CD4-positive, alpha-beta T cell (primary cell): ENCODE data around the gene RAP1GAP2. TPM values are rescaled to one million over a fixed set of nuclear protein-coding genes. Genes with fewer than 3 reads are reported as not detected.

ENCODE experiments used
- ATAC-seq: fragments of 200-7000 bp; cut with Tn5 transposase; one replicate; pipeline ENCODE4 v1.10.0; 2022; ENCODE audit warnings: mild to moderate bottlenecking; ENCODE audit not compliant: poor library complexity
- CTCF ChIA-PET: fragments of 350-600 bp; sonication (Branson Sonifier 250); formaldehyde crosslinking; loops from one replicate; lab custom pipeline; 2021; ENCODE audit warnings: antibody characterized with exemption, inconsistent platforms; lab: Charles Lee
- POLR2A ChIA-PET: fragments of 350-600 bp; sonication (Branson Sonifier 250); formaldehyde crosslinking; loops from one replicate; lab custom pipeline; 2021; ENCODE audit warnings: antibody characterized with exemption, inconsistent platforms; lab: Charles Lee
- DNase-seq, 14 experiments: peaks; one replicate each; pipeline ENCODE4 v3.0.0-alpha.2; 2013 to 2020; ENCODE audit warnings: mixed read lengths in 2 of 14
- H3K27ac ChIP-seq, 2 donors: one replicate each; pipeline versions ENCODE4 v1.5.1 to v1.7.0; 2013; ENCODE audit warnings: low read length in 2 of 2, low read depth in 1 of 2, mild to moderate bottlenecking in 1 of 2
- H3K27me3 ChIP-seq, 2 experiments: 1 replicate in 1 of 2; 2 replicates in 1 of 2; pipeline versions ENCODE4 v1.6.1 to v1.7.0; 2013; ENCODE audit warnings: low read length in 2 of 2, control low read depth in 1 of 2, mild to moderate bottlenecking in 1 of 2, moderate library complexity in 1 of 2; ENCODE audit not compliant: insufficient read depth in 2 of 2, control insufficient read depth in 1 of 2
- H3K36me3 ChIP-seq: one replicate; pipeline ENCODE4 v1.6.1; 2013; ENCODE audit warnings: low read length, control low read depth; ENCODE audit not compliant: insufficient read depth
- H3K4me1 ChIP-seq: one replicate; pipeline ENCODE4 v1.6.1; 2013; ENCODE audit warnings: low read length, control low read depth; ENCODE audit not compliant: insufficient read depth
- H3K4me3 ChIP-seq: one replicate; pipeline ENCODE4 v1.5.1; 2013; ENCODE audit warnings: mild to moderate bottlenecking, low read length, moderate library complexity
- H3K9me3 ChIP-seq, 2 experiments: 1 replicate in 1 of 2; 2 replicates in 1 of 2; pipeline versions ENCODE4 v1.6.1 to v1.7.0; 2013; ENCODE audit warnings: low read length in 2 of 2, mild to moderate bottlenecking in 2 of 2, control low read depth in 1 of 2, moderate library complexity in 1 of 2; ENCODE audit not compliant: control insufficient read depth in 1 of 2, insufficient read depth in 1 of 2
- H3K27ac Mint-ChIP-seq: one replicate; pipeline ENCODE4 v1.8.0; 2020; ENCODE audit warnings: mixed read lengths
- H3K27me3 Mint-ChIP-seq: one replicate; pipeline ENCODE4 v1.8.0; 2021; ENCODE audit warnings: mixed read lengths
- H3K36me3 Mint-ChIP-seq: one replicate; pipeline ENCODE4 v1.8.0; 2021; ENCODE audit warnings: low read depth, mixed read lengths
- H3K4me1 Mint-ChIP-seq: one replicate; pipeline ENCODE4 v1.8.0; 2021; ENCODE audit warnings: low read depth, mixed read lengths
- H3K4me3 Mint-ChIP-seq: one replicate; pipeline ENCODE4 v1.8.0; 2020; ENCODE audit warnings: mild to moderate bottlenecking, mixed read lengths
- H3K9me3 Mint-ChIP-seq: one replicate; pipeline ENCODE4 v1.8.0; 2020; ENCODE audit warnings: mixed read lengths
- CTCF ChIP-seq: fragments of 200-600 bp; IDR thresholded peaks from one replicate; pipeline ENCODE4 v1.8.0; 2022; ENCODE audit warnings: antibody characterized with exemption, mild to moderate bottlenecking
- intact Hi-C, 2 experiments: fragments of 100-400 bp; cut with DNase I in 1 of 2; cut with micrococcal nuclease in 1 of 2; formaldehyde crosslinking; loops; one replicate each; pipeline versions ENCODE4 v1.15.1 to v1.9.0; 2023 to 2025; cut with DNase I, micrococcal nuclease
- total RNA-seq, 174 experiments: library from RNA in 2 of 174; stranded (reverse) in 2 of 174; gene quantifications; one replicate each; pipeline ENCODE4 v1.2.3 and lab custom pipeline; 2021 to 2026

Gene RAP1GAP2
- total RNA-seq, 2 experiments from 2014 or later = 46.3 to 49.7 TPM

GRCh38 chr17:2825253-2825970, 29.2 kb downstream of the RAP1GAP2 start:
- Histone ChIP-seq H3K4me3 (no peak overlapping the region), H3K4me1 (peaks cover 56% of the 10 kb centered on the region), H3K36me3 (peaks cover 20% of the 10 kb centered on the region), H3K27ac (no peak overlapping the region), H3K27me3 (no peaks in the 10 kb centered on the region), H3K9me3 (no peaks in the 10 kb centered on the region)
- ATAC-seq (no peak), DNase-seq (no peak)
- H3K27ac Mint-ChIP-seq = peak overlapping the region; percentile 33
- ChIA-PET POLR2A (interaction anchor here (5.2 kb wide), 1 partner anchor 11 kb away, joined by 26 read pairs; no protein-coding TSS in a partner anchor), CTCF (interaction anchor here (0.9 to 1.5 kb wide), 2 partner anchors 10 to 39 kb away, joined by 3 to 7 read pairs; no protein-coding TSS in a partner anchor)
- peaks cover 29% of the 10 kb centered on the region for H3K4me1 Mint-ChIP-seq
- H3K27me3 Mint-ChIP-seq = no peaks in the 10 kb centered on the region
- H3K4me3 Mint-ChIP-seq = no peak overlapping the region
- peaks cover 5% of the 10 kb centered on the region for H3K36me3 Mint-ChIP-seq
- TF ChIP-seq CTCF = no peak
- intact Hi-C loops = loop anchor here in 1 of 2 experiments (10.0 kb wide), 1 partner anchor 819 kb away; no protein-coding TSS in a partner anchor
- H3K9me3 Mint-ChIP-seq = no peaks in the 10 kb centered on the region

GRCh38 chr17:2828397-2829038, 32.3 kb downstream of the RAP1GAP2 start:
- H3K4me3 Mint-ChIP-seq = no peak overlapping the region
- no peaks in the 10 kb centered on the region for H3K9me3 Mint-ChIP-seq
- no peaks in the 10 kb centered on the region for H3K27me3 Mint-ChIP-seq
- H3K27ac Mint-ChIP-seq = no peak overlapping the region
- H3K27me3 ChIP-seq = no peaks in the 10 kb centered on the region
- ChIA-PET CTCF (interaction anchor here (0.9 to 3.0 kb wide), 5 partner anchors 8 to 42 kb away, joined by 3 to 17 read pairs (median 9); no protein-coding TSS in a partner anchor), POLR2A (interaction anchor here (1.3 to 5.2 kb wide), 2 partner anchors 14 to 30 kb away, joined by 3 to 26 read pairs; no protein-coding TSS in a partner anchor)
- H3K9me3 ChIP-seq = no peaks in the 10 kb centered on the region
- peak; percentile 92 for ATAC-seq
- no peak overlapping the region for H3K4me3 ChIP-seq
- peaks cover 2% of the 10 kb centered on the region for H3K36me3 Mint-ChIP-seq
- peaks cover 27% of the 10 kb centered on the region for H3K4me1 Mint-ChIP-seq
- H3K27ac ChIP-seq = no peak overlapping the region
- intact Hi-C loops = loop anchor here (1.0 to 10.0 kb wide), 6 partner anchors 32 to 816 kb away; partner anchors contain the start of gene RAP1GAP2 (in 1 of the 2)
- DNase-seq = peak; percentile 55 to 86 (median 74)
- peaks cover 3% of the 10 kb centered on the region for H3K36me3 ChIP-seq
- H3K4me1 ChIP-seq = peaks cover 34% of the 10 kb centered on the region
- peak; percentile 97 for TF ChIP-seq CTCF

GRCh38 chr17:2830678-2831077, 34.4 kb downstream of the RAP1GAP2 start:
- intact Hi-C loops = loop anchor here in 1 of 2 experiments (10.0 kb wide), 1 partner anchor 236 kb away; the partner anchor contains the start of gene PAFAH1B1
- ATAC-seq (no peak), DNase-seq (no peak)
- Histone ChIP-seq H3K27me3 (no peaks in the 10 kb centered on the region), H3K36me3 (peaks cover 3% of the 10 kb centered on the region), H3K27ac (no peak overlapping the region), H3K4me3 (no peak overlapping the region), H3K9me3 (no peaks in the 10 kb centered on the region), H3K4me1 (peaks cover 23% of the 10 kb centered on the region)
- Mint-ChIP-seq H3K36me3 (peaks cover 3% of the 10 kb centered on the region), H3K4me1 (peaks cover 18% of the 10 kb centered on the region), H3K27ac (no peak overlapping the region), H3K9me3 (no peaks in the 10 kb centered on the region), H3K27me3 (no peaks in the 10 kb centered on the region), H3K4me3 (no peak overlapping the region)
- CTCF ChIA-PET = interaction anchor here (0.9 to 1.8 kb wide), 2 partner anchors 18 to 44 kb away, joined by 3 read pairs; no protein-coding TSS in a partner anchor
- no peak for TF ChIP-seq CTCF
- POLR2A ChIA-PET = interaction anchor here (1.6 kb wide), 1 partner anchor 16 kb away, joined by 6 read pairs; no protein-coding TSS in a partner anchor
